Tibial artery (tissue), 4 donors: ENCODE data around the gene TAS2R38.

Source experiments
- DNase-seq, 2 donors: peaks; one replicate each; pipeline ENCODE4 v3.0.0-alpha.2; 2019
- H3K27ac ChIP-seq, 2 donors: fragments of 200-600 bp; sonication (generic) in 1 of 2; 1 replicate in 1 of 2; 2 replicates in 1 of 2; pipeline ENCODE4 v1.5.1; 2018 to 2019; ENCODE audit warnings: mild to moderate bottlenecking in 1 of 2
- H3K27me3 ChIP-seq, 2 donors: fragments of 200-600 bp; sonication (generic) in 1 of 2; one replicate each; pipeline versions ENCODE4 v1.5.1 to v1.6.0; 2016 to 2019
- H3K36me3 ChIP-seq, 3 donors: fragments of 200-600 bp; sonication (generic) in 2 of 3; one replicate each; pipeline ENCODE4 v1.5.1; 2016 to 2019; ENCODE audit warnings: mild to moderate bottlenecking in 2 of 3
- H3K4me1 ChIP-seq, 4 donors: fragments of 200-600 bp; sonication (generic) in 2 of 4; 1 replicate in 3 of 4; 2 replicates in 1 of 4; pipeline ENCODE4 v1.5.1; 2016 to 2019
- H3K4me3 ChIP-seq, 2 donors: fragments of 200-600 bp; sonication (generic) in 1 of 2; 1 replicate in 1 of 2; 2 replicates in 1 of 2; pipeline ENCODE4 v1.5.1; 2018 to 2019; ENCODE audit warnings: mild to moderate bottlenecking in 2 of 2
- H3K9me3 ChIP-seq, 3 donors: fragments of 200-600 bp; sonication (generic) in 1 of 3; one replicate each; pipeline ENCODE4 v1.5.1; 2016 to 2019
- intact Hi-C: fragments of 100-400 bp; cut with DNase I; formaldehyde crosslinking; loops from one replicate; pipeline ENCODE4 v1.15.0; 2023; ENCODE audit warnings: low total_unique reads
- TF ChIP-seq, protein P1 (sequence below), 2 experiments: fragments of 200-600 bp in 1 of 2; fragments of 450-650 bp in 1 of 2; IDR thresholded peaks; one replicate each; pipeline ENCODE4 v1.5.1; 2017 to 2019; ENCODE audit warnings: antibody characterized with exemption in 2 of 2, mild to moderate bottlenecking in 1 of 2, moderate library complexity in 1 of 2

Gene TAS2R38

DNA sequence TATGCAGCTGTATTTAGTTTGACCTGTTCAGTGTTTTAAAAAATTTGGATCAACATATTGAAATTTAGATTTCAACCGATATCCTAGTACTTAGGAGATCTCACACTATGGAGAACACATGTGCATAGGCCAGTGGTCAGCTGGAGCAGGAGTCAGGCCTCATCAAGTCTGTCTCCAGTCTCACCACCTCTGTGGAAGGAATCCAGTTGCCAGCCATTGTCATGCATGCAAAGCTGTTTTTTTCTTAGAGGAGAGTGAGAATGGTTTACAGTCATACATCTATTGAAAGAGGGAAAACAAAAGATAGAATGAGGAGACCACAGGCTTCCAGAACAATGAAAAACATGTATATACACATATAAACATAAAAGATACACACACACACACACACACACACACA lies 19.2 kb downstream of the TAS2R38 start:
- Histone ChIP-seq H3K9me3 (no peaks in the 10 kb centered on the region), H3K27me3 (no peaks in the 10 kb centered on the region), H3K4me3 (no peak overlapping the region), H3K36me3 (no peaks in the 10 kb centered on the region), H3K27ac (no peak overlapping the region), H3K4me1 (no peaks in the 10 kb centered on the region)
- no peak for DNase-seq
- TF ChIP-seq, protein P1, sequence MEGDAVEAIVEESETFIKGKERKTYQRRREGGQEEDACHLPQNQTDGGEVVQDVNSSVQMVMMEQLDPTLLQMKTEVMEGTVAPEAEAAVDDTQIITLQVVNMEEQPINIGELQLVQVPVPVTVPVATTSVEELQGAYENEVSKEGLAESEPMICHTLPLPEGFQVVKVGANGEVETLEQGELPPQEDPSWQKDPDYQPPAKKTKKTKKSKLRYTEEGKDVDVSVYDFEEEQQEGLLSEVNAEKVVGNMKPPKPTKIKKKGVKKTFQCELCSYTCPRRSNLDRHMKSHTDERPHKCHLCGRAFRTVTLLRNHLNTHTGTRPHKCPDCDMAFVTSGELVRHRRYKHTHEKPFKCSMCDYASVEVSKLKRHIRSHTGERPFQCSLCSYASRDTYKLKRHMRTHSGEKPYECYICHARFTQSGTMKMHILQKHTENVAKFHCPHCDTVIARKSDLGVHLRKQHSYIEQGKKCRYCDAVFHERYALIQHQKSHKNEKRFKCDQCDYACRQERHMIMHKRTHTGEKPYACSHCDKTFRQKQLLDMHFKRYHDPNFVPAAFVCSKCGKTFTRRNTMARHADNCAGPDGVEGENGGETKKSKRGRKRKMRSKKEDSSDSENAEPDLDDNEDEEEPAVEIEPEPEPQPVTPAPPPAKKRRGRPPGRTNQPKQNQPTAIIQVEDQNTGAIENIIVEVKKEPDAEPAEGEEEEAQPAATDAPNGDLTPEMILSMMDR (IDR thresholded peaks at IDR 0.05), result no peak
- intact Hi-C loops, result no loop called here

DNA sequence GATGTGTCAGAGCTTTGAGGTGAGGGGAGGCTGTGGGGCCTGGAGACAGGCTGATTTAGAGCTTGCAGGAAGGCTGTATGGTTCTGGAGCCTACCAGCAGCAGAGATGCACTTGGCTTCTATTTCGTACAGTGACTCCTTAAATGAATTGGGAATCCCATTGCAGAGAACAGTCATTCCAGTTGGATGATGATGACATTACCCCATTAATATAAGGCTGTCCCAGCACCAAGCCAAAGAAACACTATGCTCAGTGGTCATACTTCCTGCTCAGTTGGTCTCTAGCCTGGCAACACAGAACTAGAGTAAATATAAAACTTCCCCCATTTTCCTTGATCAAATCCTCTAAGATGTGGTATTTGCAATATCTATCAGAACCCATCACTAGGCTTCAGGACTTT lies 21.1 kb downstream of the TAS2R38 start:
- H3K27me3 ChIP-seq, result no peaks in the 10 kb centered on the region
- H3K4me3 ChIP-seq, result no peak overlapping the region
- no peaks in the 10 kb centered on the region for H3K4me1 ChIP-seq
- TF ChIP-seq, protein P1 (IDR thresholded peaks at IDR 0.05), result no peak
- no peaks in the 10 kb centered on the region for H3K9me3 ChIP-seq
- DNase-seq, result no peak
- no peaks in the 10 kb centered on the region for H3K36me3 ChIP-seq
- H3K27ac ChIP-seq, result no peak overlapping the region
- intact Hi-C loops, result no loop called here

DNA sequence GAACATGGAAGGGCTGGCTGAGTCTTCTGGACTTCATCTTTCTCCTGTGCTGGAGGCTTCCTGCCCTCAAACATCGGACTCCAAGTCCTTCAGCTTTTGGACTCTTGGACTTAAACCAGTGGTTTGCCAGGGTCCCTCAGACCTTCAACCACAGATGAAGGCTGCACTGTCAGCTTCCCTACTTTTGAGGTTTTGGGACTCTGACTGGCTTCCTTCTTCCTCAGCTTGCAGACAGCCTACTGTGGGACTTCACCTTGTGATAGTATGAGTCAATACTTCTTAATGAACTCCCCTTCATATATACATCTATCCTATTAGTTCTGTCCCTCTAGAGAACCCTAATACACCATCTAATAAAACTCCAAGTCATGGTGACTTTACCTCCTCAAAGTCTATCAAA lies 22.8 kb downstream of the TAS2R38 start:
- Histone ChIP-seq H3K36me3 (no peaks in the 10 kb centered on the region), H3K27ac (no peak overlapping the region), H3K27me3 (no peaks in the 10 kb centered on the region), H3K4me3 (no peak overlapping the region), H3K4me1 (no peaks in the 10 kb centered on the region), H3K9me3 (no peaks in the 10 kb centered on the region)
- intact Hi-C loops, result no loop called here
- TF ChIP-seq, protein P1 (IDR thresholded peaks at IDR 0.05), result no peak
- DNase-seq, result no peak

DNA sequence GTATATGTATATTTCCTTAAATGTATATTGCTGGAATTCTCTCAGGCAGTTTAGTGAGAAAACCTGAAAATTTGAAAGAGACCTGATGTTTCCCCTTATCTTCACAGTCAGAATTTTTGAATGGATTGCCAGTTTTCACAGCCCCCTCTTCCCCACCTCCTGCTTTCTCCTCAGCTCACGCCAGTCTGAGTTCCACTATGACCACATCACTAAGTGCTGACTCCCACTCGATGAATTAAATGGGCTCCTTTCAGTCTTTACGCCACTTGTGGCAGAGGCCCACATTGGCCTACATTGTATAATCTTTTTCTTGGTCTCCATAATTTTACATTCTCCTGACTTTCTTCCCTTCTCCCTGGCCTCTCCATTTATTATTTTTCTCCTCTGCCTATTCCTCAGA lies 23.7 kb downstream of the TAS2R38 start:
- H3K4me1 ChIP-seq, result no peaks in the 10 kb centered on the region
- H3K9me3 ChIP-seq, result no peaks in the 10 kb centered on the region
- TF ChIP-seq, protein P1 (IDR thresholded peaks at IDR 0.05), result no peak
- no peak overlapping the region for H3K4me3 ChIP-seq
- no peaks in the 10 kb centered on the region for H3K27me3 ChIP-seq
- no peak for DNase-seq
- H3K36me3 ChIP-seq, result no peaks in the 10 kb centered on the region
- no peak overlapping the region for H3K27ac ChIP-seq
- intact Hi-C loops, result no loop called here

DNA sequence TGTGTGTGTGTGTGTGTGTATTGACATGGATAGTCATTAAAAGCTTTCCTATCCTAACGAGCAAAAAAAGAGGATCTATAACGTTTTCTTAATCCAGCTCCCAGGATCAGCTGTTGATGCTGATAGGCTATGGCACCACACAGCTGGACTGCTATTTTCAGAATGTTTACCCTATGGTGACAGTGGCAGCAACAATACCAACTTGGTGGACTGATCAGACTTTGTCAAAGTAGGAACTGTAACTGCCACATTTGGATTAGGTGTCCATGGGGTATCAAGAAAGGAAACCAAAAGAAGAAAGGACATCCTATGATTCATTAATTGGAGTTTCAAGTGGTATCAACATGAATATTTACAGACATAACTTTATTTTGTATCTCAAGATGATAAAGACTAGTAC lies 24.1 kb downstream of the TAS2R38 start:
- DNase-seq, result no peak
- H3K27me3 ChIP-seq, result no peaks in the 10 kb centered on the region
- no peak overlapping the region for H3K4me3 ChIP-seq
- no peaks in the 10 kb centered on the region for H3K9me3 ChIP-seq
- H3K36me3 ChIP-seq, result no peaks in the 10 kb centered on the region
- intact Hi-C loops, result no loop called here
- H3K4me1 ChIP-seq, result no peaks in the 10 kb centered on the region
- TF ChIP-seq, protein P1 (IDR thresholded peaks at IDR 0.05), result no peak
- H3K27ac ChIP-seq, result no peak overlapping the region

DNA sequence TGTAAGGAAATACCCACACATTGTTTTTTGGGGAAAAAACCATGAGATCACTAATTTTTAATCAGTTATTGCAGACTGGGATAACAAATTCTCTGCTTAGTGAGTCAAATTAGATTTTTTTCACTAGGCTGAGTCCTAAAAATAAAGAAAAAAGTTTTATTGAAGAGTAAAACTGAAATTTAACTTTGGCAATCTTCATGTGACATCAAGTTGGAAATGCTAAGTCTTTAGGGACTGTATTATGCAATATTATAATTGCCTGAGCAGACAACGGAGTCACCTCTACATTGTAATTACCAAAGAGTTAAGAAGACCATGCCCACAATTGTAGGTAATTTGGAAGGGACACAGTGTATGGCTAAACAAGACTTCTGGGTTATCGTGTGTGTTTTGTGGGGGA lies 24.6 kb downstream of the TAS2R38 start:
- Histone ChIP-seq H3K9me3 (no peaks in the 10 kb centered on the region), H3K4me1 (no peaks in the 10 kb centered on the region), H3K27ac (no peak overlapping the region), H3K27me3 (no peaks in the 10 kb centered on the region), H3K4me3 (no peak overlapping the region), H3K36me3 (no peaks in the 10 kb centered on the region)
- intact Hi-C loops, result no loop called here
- no peak for DNase-seq
- TF ChIP-seq, protein P1 (IDR thresholded peaks at IDR 0.05), result no peak
